Jurkat, Clone E6-1 (cell line): Measurements from ENCODE around the gene CFTR. TPM values are rescaled to one million over a fixed set of nuclear protein-coding genes. Genes with fewer than 3 reads are reported as not detected.
"Not testable (repeated sequence)": the region's sequence is repeated elsewhere in the genome, so short reads cannot be mapped to it uniquely, and the experiment has no call there.

Experiments
- DNase-seq: peaks from one replicate; pipeline ENCODE4 v3.0.0-alpha.2; 2011; ENCODE audit warnings: low read depth, low spot score
- H3K4me3 ChIP-seq: 2 replicates; pipeline ENCODE4 v1.5.1; 2011; ENCODE audit warnings: mild to moderate bottlenecking, low read length, control low read depth, moderate library complexity
- polyA plus RNA-seq: library from polyadenylated mRNA; unstranded; fragments of >200 nt; gene quantifications from one replicate; pipeline ENCODE4 v1.2.1, GENCODE V29; 2012; ENCODE audit warnings: missing spikeins; ENCODE audit not compliant: insufficient read length, insufficient read depth

The CFTR gene
- polyA plus RNA-seq, result not detected

GRCh38 chr7:117479225-117480054, at the start of gene CFTR:
Gene CFTR, plus strand, starts transcription at chr7:117480025. Its CDS starts 70 bp downstream, at chr7:117480095.
- no peak for DNase-seq
- no peak within 1 kb of the TSS for H3K4me3 ChIP-seq

DNA sequence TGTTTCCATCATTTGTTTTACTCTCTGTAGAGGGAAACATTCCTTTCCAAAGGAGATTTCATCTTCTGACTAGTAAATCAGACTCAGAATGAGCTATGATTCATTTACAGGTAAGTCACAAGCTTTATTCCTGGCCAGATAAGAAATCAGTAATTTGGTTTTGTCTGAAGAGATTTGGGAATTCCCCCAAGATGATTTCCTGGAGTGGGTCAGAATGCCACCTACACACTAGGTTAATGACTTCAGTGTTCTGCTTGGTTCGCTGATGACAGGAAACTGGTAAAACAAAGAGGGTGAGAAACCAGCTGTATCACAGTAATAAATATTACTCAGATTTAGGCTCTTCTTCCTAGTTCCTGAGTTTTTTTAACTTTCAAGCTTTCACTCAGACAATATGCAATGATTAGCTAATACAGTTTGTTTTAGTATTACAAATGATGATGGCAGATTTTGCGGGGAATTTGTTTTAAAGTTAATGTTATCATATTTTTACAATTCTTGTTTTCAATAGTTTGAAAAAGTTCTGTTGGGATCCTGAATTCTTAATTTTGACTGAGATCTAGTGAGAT, 44.3 kb upstream of the CFTR start:
- DNase-seq, result no peak
- no peak overlapping the region for H3K4me3 ChIP-seq

GRCh38 chr7:117444646-117445045, 35.2 kb upstream of the CFTR start:
- no peak for DNase-seq
- H3K4me3 ChIP-seq, result no peak overlapping the region

GRCh38 chr7:117445206-117445605, 34.6 kb upstream of the CFTR start:
- no peak overlapping the region for H3K4me3 ChIP-seq
- no peak for DNase-seq

DNA sequence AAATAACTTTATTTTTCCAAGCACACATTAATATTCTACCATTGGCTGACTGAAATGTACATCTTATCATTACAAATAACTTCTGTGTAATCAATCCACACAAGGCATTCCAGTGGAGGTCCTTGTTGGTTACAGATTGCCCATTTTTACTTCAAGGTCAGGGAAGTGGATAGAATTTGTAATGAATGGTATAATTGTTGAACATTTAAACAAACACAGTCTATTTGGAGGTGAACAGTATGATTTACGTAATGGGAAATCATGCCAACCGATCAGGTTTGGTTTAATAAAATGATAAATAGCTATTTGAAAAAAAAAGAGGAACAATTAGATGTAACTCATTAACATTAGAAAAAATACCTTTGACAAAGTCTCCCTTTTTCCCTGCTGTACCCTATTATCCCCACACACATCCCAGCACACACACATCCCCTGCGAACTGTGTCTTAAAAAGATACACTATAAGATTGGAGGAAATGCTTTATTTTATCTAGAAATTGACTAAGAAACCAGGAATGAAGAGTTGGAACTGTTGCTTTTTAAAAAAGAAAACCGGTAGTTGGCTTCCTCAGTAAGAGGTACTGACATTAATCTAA, 33.5 kb upstream of the CFTR start:
- no peak for DNase-seq
- no peak overlapping the region for H3K4me3 ChIP-seq

DNA sequence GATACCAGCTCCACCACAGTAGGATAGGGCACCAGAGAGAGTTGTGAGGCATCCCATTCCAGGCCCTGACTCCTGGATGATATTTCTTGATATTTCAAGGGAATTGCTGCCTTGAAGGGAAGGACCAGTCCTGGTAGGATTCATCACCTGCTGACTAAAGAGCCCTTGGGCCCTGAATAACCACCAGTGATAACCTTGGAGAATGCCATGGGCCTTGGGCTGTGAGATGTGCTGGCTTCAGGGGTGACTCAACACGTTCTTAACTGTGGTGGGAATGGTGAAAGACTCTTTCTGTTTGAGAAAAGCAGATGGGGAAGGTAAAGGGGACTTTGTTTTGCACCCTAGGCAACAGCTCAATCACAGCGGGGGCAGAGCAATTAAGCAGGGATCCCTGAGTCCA, 31.2 kb upstream of the CFTR start:
- no peak for DNase-seq
- H3K4me3 ChIP-seq, result no peak overlapping the region

GRCh38 chr7:117458977-117459583, 20.7 kb upstream of the CFTR start:
- peak; percentile 47 for DNase-seq
- H3K4me3 ChIP-seq, result no peak overlapping the region

DNA sequence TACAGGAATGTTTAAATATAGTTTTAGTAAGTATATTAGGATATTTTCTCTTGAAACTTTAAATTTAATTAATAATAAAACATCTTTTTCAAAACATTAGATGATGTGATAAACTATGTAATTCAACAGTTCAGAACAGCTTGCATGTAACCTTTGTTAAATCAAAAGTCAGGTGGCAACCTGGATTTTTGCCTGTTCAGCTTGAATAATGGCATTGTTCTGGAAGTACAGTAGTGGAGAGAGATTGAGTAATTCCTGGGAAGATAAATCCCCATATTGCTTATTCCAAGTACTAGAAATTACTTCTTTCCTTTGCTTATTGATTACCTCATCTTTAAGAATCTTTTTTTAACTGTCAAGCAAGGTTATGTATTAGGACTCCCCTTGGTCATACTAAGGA, 20.1 kb upstream of the CFTR start:
- DNase-seq, result no peak
- no peak overlapping the region for H3K4me3 ChIP-seq

- not testable (repeated sequence) for DNase-seq, H3K4me3 ChIP-seq
Observed at GRCh38 chr7:117460815-117461214, 19.0 kb upstream of the CFTR start.

GRCh38 chr7:117468174-117468573, 11.7 kb upstream of the CFTR start:
- DNase-seq, result no peak
- no peak overlapping the region for H3K4me3 ChIP-seq

DNA sequence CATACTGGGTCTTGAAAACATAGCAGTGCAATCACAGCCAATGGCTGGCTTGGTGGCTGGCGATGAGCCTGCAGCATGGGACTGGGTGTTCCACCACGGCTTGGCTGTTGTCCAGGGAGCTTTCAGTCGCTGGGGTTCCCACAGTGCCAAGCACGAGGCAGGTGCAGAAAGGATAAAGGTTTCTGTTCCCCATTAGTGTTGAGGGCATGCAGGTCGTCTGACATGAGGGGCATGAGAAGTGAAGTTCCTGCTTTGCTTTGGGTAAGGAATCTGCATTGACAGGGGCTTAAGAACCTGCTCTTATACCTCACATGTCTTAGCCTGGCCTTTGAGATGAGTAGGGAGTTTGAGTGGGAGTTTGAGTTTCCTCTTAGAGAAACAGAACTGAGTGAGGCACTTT, 9.0 kb upstream of the CFTR start:
- DNase-seq, result no peak
- no peak overlapping the region for H3K4me3 ChIP-seq

- no peak overlapping the region for H3K4me3 ChIP-seq
- DNase-seq, result no peak
Observed at GRCh38 chr7:117472335-117472734, 7.5 kb upstream of the CFTR start.

DNA sequence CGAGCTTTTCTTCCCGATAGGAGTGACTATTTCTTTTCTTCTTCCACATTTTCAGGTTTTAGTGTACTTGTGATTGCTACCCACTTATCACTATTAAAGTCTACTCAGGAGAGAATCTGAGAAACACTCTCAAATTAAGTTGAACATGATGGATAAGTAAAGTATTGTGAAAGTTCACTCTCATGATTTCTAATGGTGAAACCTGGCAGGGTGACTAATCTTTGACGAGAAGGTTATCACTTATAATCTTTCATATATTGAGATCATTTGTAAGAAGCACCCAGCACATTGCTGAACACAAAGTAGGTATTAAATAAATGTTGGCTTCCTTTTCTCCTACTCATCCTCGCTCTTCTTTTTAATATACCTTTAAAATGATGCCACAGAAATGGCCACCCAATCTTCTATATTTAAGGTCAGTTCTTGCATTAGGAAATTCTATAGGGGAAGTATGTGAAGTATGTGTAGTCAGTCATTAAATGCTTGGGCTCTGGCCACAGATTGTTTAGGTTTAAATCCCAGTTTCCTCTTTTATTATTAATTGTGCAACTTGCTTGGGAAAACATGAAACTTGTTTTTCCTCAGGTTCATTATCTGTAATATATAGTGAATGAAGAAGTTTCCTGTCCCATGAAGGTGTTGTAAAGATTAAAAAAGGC, 3.1 kb upstream of the CFTR start:
- H3K4me3 ChIP-seq, result no peak overlapping the region
- DNase-seq, result no peak

- H3K4me3 ChIP-seq, result no peak overlapping the region
- no peak for DNase-seq
Observed at GRCh38 chr7:117478836-117479224, 995 bp upstream of the CFTR start.

DNA sequence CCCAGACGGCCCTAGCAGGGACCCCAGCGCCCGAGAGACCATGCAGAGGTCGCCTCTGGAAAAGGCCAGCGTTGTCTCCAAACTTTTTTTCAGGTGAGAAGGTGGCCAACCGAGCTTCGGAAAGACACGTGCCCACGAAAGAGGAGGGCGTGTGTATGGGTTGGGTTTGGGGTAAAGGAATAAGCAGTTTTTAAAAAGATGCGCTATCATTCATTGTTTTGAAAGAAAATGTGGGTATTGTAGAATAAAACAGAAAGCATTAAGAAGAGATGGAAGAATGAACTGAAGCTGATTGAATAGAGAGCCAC, 184 bp downstream of the CFTR start:
- no peak for DNase-seq
- H3K4me3 ChIP-seq, result no peak overlapping the region

DNA sequence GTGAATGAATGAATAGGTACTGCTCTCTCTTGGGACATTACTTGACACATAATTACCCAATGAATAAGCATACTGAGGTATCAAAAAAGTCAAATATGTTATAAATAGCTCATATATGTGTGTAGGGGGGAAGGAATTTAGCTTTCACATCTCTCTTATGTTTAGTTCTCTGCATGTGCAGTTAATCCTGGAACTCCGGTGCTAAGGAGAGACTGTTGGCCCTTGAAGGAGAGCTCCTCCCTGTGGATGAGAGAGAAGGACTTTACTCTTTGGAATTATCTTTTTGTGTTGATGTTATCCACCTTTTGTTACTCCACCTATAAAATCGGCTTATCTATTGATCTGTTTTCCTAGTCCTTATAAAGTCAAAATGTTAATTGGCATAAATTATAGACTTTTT, 1.2 kb downstream of the CFTR start:
- no peak for DNase-seq
- H3K4me3 ChIP-seq, result no peak overlapping the region

- peak; percentile 52 for DNase-seq
- H3K4me3 ChIP-seq, result no peak overlapping the region
Observed at GRCh38 chr7:117485118-117485620, 5.3 kb downstream of the CFTR start.

DNA sequence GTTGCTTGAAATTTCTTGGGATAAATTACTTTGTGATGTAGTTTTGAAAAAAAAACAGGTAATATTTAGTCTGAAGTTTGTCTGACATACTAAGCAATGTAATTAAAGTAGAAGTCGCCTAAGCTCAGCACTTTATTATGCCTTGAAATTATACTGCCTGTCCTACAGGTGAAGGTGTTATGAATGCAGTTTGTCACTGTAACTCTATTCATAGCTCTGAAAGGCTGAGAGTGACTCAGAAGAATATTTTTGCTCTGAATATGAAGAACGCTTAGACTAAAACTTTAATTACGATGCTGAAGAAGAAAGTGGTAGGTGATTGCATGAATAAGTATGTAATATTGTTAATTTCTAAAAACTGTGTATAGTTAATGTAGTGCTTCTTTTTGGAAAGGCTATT, 9.2 kb downstream of the CFTR start:
- no peak for DNase-seq
- H3K4me3 ChIP-seq, result no peak overlapping the region

DNA sequence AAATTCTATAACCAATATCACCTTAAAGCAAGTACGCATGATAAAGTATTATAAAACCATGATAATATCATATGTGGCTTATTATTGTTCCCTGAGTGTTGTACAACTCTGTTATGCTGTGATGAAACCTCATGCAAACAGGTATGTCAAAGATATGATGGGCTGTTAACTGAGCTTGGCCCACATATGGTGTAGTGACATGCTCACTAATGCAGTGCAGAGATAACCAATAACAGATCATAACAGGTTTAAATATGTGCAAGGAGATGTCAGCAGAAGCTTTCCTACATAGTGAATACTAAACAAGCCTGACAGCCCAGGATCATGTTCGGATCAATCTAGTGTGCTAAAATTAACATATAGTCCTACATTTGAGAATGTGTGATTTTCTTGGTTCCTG, 9.6 kb downstream of the CFTR start:
- no peak overlapping the region for H3K4me3 ChIP-seq
- DNase-seq, result no peak

GRCh38 chr7:117489911-117490310, 10.1 kb downstream of the CFTR start:
- DNase-seq, result no peak
- H3K4me3 ChIP-seq, result no peak overlapping the region
